H1 (cell line): ENCODE results near the gene FIP1L1. TPM values are rescaled to one million over a fixed set of nuclear protein-coding genes. Genes with fewer than 3 reads are reported as not detected.

Source experiments
- ATF2 ChIP-seq: IDR thresholded peaks from 2 replicates; pipeline ENCODE4 v1.6.1; 2012; ENCODE audit warnings: low read length, inconsistent platforms
- CEBPB ChIP-seq: IDR thresholded peaks from 2 replicates; pipeline ENCODE4 v1.6.1; 2012; ENCODE audit warnings: low read depth, low read length
- CHD7 ChIP-seq: fragments of 300-600 bp; sonication (generic); IDR thresholded peaks from 2 replicates; pipeline ENCODE4 v1.7.1; 2012; ENCODE audit warnings: low read length, moderate library complexity, mild to moderate bottlenecking, inconsistent platforms; ENCODE audit not compliant: insufficient replicate concordance
- polyA plus RNA-seq, 7 experiments: library from polyadenylated mRNA; depleted of rRNA in 3 of 7; stranded (reverse) in 5 of 7; unstranded in 2 of 7; fragments of >200 nt in 5 of 7; fragments of 200-250 nt in 2 of 7; gene quantifications; 1 replicate in 5 of 7; 2 replicates in 1 of 7; 4 replicates in 1 of 7; pipeline versions ENCODE4 v1.2.1 to v1.2.3, GENCODE V29; 2011 to 2013; ENCODE audit warnings: missing spikeins in 2 of 7, mixed read lengths in 2 of 7
- total RNA-seq: library from RNA; stranded (reverse); fragmentation: NEBNext Ultra II Directional; extraction: Animal tissue kit (Norgen Biotek cat#: 25700); gene quantifications from 2 replicates; pipeline ENCODE4 v1.2.1, GENCODE V29; 2021

FIP1L1 gene
- total and polyA plus RNA-seq, 2 of the 8 experiments (the other 6 are each of a cell fraction or from before 2014, with no cell fraction given): 19.5 to 53.7 TPM

- no peak for TF ChIP-seq CHD7
- no peak for TF ChIP-seq CEBPB
- TF ChIP-seq ATF2: no peak
- TF ChIP-seq, all 59 proteins: peak for 0
These were observed 2.8 kb downstream of the FIP1L1 start (continued) for GRCh38 chr4:53380221-53380620.
